ENCODE measurements around the gene SPAG9.

Gene SPAG9

DNA sequence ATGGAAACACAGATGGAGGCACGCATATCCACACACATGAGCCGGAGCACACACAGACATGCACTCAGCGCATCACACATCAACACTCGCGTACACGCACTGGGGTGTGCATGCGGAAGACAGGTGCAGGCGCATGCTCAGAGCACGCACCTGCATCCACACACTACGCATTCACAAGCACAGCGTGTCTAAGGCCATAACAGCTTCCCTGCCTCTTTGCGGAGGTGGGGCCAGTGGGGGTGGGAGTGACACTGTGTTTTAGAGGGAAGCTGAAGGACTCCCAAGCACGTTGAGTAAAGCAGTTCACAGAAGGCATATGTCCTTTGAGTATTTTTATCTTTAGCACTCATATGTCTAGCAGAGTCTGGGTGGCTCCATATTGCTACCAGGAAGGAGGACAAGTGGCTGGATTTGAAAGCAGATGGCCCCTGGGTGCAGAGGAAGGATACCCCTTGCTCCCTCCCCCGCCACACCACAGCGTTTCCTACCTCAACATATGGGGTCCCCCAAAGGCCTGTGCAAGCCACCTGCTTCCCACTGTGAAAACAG, 185.9 kb downstream of the SPAG9 start:
- no peak overlapping the region for H3K4me3 ChIP-seq (ENCODE audit: low read length)
- DNase-seq (ENCODE audit: low read depth, low spot score): no peak

DNA sequence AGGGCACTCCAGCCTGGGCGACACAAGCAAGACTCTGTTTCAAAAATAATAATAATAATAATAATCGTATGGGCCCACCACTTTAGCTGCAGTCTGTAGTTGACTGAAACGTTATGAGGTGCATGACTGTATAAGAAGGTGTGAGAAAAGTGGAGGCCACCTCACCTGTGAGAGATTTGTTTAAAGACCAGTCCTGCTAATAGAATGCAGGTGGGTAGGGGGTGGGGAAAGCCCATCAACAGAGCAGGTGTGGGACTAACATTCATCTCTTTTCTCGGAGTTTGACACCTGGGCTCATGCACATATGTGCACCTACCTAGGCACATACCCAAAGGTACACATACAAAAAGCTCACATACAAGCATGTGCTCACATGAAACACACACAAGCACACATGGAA, 186.5 kb downstream of the SPAG9 start:
- DNase-seq (ENCODE audit: low read depth, low spot score): no peak
- H3K4me3 ChIP-seq (ENCODE audit: low read length): no peak overlapping the region

DNA sequence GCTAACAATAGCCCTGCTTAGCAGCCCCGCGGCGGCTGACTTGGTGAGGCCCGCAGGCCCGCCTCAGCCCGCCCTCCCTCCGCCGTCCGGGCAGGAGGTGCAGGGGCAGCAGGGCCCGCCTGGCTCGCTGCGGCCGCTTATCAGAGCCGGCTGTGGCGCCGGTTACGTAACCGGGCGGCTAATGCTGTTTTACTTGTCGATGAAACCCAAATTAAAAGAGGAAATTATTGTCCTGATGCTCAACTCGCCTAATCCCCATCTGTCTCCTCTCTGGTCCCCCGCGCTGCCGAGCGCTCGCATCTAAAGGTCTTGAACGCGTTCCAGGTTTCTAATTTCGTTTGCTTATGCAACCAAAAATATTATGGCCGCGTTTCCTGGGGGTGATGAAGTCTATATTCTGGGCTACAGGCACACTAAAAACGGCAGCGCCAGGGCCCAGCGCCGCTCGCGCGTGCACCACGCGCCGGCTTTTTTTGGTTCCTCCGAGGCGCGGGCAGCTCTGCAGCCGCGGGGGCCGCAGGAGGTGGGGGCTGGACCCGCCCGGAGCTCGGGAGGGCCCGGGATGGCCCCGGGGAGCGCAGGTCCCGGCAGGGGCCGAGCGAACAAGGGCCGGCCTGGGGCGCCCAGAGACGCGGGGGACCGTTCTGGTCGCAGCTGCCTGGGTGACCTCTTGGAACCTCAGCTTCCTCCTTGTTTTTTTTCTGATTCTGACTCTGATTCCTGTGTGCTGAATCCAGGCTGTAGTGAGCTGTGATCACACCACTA, 189.3 kb downstream of the SPAG9 start:
- H3K4me3 ChIP-seq (ENCODE audit: low read length): no peak overlapping the region
- no peak for DNase-seq (ENCODE audit: low read depth, low spot score)

DNA sequence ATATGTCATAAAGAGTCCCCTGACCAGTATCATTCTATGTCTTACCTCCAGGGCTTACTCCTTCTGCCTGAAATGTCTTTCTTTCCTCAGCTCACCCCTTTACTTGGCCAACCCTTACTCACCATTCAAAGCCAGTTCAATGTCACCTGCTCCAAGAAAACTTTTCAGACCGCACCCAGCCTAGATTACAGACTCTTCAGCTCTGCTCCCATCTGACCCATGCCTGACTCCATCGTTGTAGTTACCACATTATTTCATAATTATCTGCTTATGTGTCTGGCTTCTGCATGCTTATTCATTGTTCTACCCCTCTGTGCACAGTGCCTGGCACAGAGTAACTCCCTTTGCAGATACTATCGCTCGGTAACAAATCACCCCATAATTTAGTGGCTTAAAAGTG, 192.0 kb downstream of the SPAG9 start:
- no peak for DNase-seq (ENCODE audit: low read depth, low spot score)
- no peak overlapping the region for H3K4me3 ChIP-seq (ENCODE audit: low read length)

DNA sequence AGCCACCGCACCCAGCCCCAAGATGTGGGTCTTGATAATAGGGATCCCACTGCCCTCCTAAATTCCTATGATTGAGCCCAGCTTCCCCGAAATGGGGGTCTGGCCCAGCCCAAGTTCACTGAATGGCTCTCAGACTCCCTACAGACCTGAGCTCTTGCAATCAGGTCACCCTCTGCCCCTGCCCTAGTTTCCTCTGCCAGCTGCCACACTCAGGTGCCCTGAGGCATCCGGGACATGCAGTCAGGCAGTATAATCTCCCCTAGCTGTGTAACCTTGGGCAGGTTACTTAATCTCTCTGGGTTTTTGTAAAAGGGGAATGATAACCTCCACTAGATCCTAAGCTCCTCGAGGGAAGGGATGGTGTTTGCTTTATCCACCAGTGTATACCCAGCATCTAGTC, 193.4 kb downstream of the SPAG9 start:
- no peak for DNase-seq (ENCODE audit: low read depth, low spot score)
- no peak overlapping the region for H3K4me3 ChIP-seq (ENCODE audit: low read length)

DNA sequence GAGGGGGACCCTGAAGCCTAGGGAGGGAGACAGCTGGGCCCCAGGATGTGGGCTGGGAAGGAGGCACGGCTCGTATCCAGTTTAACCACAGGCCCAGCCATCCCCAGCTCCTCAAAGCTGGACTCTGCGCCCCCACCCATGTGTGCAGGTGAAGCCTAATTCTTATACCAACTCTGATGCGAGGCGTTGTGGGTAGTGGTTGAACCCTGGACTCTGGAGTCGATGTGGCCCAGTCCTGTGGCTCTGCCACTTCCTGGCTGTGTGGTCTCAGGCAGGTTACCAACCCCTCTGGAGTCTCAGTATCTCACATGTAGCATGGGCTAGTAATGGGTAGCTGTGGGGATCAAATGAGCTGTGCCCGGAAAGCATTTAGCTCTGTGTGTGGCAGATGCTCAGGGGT, 194.1 kb downstream of the SPAG9 start:
- H3K4me3 ChIP-seq (ENCODE audit: low read length): no peak overlapping the region
- DNase-seq (ENCODE audit: low read depth, low spot score): peak; percentile 79

DNA sequence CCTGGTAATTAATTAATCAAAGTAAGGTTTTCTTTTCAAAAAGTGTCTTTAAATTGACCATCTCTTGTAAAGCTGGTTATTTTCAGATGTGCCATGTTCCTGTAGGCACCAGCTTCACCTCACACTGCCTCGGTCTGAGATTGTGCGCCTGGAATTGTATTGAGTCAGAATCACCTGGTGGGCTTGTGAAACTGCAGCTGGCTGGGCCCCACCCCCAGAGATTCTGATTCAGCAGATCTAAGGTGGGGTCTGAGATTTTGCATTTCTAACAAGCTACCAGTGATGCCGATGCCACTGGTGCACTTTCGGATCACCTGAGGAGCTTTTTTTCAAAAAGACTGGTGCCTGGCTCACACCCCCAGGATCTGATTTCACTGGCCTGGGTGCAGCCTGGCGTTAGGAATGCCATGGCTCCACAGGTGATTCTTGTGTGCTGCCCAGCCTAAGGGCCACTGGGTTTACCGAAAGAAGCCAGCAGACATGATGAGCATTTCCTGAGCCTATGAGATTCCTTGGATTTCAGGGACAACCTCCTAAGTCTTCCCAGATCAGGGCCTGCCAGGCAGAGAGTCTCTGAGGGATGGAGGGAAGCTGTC, 195.3 kb downstream of the SPAG9 start:
- H3K4me3 ChIP-seq (ENCODE audit: low read length): no peak overlapping the region
- DNase-seq (ENCODE audit: low read depth, low spot score): no peak

DNA sequence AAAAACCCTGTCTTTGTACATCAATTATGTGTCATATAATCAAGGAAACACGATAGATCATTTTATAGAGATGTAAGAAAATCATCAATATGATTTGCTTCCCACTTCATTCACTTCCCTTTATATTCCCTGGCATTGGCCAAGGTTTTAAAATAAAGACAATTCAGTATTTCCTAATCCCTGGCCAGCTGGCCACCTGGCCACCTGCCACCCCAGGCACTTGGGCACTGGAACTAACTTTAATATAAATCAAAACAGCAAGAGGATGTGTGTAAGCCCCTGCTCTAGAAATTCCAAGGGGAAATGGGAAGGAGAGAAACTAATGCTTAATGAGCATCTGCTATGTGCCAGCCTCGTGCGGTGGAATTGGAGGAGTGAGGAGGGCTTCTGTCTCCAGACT, 195.9 kb downstream of the SPAG9 start:
- H3K4me3 ChIP-seq (ENCODE audit: low read length): no peak overlapping the region
- DNase-seq (ENCODE audit: low read depth, low spot score): no peak

DNA sequence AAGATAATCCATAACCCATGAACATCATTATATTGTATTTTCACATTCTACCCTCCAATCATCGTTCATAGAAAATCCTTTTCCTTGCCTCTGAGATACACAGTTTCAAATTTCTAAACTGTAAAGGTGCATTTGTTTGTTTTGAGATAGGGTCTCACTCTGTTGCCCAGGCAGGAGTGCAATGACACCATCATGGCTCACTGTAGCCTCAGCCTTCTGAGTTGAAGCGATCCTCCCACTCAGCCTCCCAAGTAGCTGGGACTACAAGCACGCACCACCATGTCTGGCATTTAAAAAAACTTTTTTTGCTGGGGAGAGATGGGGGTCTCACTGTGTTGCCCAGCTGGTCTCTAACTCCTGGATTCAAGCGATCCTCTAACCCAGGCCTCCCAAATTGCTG, 196.4 kb downstream of the SPAG9 start:
- H3K4me3 ChIP-seq (ENCODE audit: low read length): no peak overlapping the region

DNA sequence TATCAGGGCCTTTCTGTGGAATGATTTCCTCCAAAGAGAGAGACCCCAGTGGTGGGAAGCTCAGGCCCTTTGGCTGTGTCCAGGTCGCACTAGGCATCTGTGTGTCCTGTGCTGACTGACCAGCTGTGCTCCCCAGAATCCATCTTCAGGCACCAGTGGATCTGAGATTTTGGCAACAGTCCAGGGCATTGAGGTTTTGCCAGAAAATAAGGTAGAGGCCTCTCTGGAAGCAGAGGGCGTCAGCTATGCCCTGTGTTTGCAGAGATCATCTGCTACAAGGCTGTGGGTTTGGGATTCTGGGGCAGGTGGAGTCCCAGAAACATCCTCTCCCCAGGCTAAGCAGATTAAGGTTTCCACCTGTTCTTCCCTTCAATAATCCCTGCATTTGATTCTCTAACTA, 197.1 kb downstream of the SPAG9 start:
- DNase-seq (ENCODE audit: low read depth, low spot score): no peak
- H3K4me3 ChIP-seq (ENCODE audit: low read length): no peak overlapping the region

More for the DNA sequence above, 196.4 kb downstream of the SPAG9 start:
- DNase-seq (ENCODE audit: low read depth, low spot score): no peak

DNA sequence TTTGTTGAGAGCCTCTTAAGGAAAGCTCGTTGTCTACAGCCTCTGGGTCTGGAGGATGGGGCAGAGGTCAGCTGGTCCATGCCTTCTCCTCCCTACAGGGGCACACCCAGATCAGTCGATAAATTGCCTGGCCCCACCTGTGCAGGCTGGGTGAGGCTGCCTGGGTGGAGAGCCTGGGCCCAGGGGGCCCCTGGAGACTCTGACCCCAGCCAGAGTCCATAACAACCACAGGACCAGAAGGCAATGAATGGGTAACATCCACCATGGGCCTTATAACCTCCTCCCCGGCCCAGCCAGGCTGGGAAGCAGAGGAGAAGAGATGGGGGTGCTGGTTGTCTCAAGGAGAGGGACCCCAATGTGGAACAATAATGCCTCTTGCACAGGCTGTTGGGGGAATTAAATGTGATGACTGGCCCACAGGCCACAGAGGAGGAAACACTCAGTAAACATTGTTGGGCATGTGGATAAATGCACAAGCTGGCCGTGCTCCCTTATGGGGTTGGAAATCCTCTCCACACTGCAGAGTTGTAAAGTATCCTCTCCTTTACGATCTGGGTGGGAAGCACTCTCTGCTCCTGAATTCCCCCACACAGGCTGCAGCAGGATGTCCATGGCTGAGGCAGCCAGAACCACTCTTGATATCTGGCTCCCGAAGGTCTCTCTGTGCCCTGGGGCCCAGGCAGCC, 197.8 kb downstream of the SPAG9 start:
- H3K4me3 ChIP-seq (ENCODE audit: low read length): no peak overlapping the region
- no peak for DNase-seq (ENCODE audit: low read depth, low spot score)

DNA sequence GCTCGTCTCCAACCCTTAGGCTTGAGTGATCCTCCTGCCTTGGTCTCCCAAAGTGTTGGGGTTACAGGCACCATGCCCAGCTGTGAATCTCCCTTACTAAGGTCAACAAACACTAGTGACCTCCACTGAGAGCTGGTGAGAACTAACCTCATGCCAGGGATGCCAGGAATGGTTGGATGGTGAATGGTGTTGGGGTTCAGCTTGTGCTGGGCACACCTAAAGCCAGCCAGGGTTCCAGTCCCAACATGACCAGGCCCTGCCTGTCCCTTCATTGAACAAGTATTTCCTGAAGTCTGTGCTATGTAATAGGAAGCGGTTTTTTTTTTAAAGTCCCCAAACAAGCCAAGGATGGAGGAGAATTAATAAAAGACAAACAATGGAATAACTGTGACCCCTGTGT, 198.6 kb downstream of the SPAG9 start:
- no peak for DNase-seq (ENCODE audit: low read depth, low spot score)
- no peak overlapping the region for H3K4me3 ChIP-seq (ENCODE audit: low read length)

DNA sequence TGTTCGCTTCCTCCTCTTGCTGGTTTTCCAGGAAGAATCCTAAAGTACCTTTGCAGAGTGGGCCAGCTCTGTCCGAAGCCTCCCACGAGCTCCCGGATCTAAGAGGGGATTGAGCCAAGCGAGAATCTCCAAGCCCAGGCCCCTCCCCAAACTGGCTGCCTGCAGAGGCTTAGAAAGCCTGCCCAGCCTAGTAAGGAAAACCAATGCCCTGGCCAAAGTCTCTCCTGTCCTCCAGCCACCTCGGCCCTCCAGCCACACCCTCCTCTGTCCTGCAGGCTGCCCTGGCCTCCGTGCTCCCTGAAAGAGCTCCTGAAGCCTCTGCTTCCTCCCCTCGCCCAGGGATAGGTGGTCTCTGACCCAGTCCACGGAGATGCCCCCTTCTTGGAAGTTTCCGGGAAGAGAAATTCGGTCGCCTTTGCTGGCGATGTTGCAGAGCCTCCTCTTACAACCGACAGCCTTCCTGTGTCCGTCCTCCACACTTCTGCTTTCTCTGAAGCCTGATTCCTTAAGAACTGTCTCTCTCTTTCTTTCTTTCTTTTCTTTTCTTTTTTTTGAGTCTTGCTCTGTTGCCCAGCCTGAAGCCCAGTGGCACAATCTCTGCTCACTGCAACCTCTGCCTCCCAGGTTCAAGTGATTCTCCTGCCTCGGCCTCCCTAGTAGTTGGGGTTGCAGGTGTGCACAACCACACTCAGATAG, 199.6 kb downstream of the SPAG9 start:
- no peak for DNase-seq (ENCODE audit: low read depth, low spot score)
- no peak overlapping the region for H3K4me3 ChIP-seq (ENCODE audit: low read length)

DNA sequence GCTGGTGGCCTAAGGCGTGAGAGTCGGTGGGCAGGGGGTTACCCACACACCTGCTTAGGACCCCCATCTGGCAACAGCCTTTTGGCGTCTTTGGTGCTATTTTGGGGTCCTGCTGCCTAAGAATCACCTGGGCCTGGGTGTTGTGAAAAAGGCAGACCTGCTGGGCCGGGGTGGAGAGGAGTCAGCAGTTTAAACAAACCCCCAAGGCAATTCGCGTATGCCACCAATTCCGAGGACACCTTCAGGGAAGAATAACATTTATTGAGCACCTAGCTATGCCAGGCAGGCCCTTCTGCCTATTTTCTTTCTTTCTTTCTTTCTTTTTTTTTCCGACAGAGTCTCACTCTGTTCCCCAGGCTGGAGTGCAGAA, 200.6 kb downstream of the SPAG9 start:
- no peak for DNase-seq (ENCODE audit: low read depth, low spot score)
- H3K4me3 ChIP-seq (ENCODE audit: low read length): no peak overlapping the region

DNA sequence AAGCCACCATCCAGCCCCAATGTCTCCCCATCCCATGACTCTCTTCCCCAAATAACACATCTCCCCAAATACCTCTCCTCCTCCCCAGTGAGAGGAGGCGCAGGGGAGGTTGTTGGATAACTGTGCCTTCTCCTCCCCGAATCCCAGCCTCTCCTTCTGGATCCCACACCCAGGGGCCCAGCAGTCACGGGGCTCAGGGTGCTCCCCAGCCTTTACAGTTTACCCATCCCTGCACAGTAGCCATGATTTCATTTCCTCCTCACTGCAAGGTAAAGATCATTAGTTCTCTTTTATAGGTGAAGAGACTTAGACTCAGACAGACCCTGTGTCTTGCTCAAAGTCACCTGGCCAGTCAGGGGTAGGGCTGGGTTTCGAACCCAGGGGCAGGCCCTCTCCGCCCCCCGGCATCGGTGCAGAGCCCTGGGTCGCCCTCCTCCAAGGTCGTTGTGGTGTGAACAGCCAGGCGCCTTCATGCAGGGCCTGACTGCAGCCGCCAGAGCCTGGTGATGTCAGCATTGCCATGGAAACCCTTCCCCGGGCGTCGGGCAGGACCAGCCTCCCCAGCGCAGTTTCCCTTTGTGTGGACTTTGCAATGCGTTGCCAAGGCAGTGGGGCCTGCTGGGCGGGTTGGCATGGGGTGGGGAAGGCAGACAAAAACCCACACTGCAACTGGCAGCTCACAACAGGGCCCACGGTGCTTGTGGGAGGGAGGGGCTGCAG, 201.2 kb downstream of the SPAG9 start:
- DNase-seq (ENCODE audit: low read depth, low spot score): peak; percentile 45
- no peak overlapping the region for H3K4me3 ChIP-seq (ENCODE audit: low read length)

DNA sequence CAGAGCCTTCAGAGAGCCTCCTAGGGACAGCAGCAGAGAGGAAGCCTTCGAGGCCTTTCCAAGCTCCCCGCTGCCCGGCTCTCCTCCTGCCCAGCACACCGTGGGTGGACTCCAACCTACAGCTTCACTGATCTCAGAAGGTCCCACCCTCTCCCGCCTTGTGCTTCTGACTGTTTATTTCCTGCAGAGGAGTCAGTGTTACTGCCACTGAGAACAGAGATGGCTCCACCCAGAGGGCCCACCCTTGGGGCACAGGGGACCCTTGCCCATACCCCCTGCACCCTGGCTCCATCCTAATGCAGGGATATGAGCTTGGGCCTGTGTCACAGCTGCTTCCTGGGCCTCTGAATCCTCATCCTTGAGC, 201.8 kb downstream of the SPAG9 start:
- no peak overlapping the region for H3K4me3 ChIP-seq (ENCODE audit: low read length)
- DNase-seq (ENCODE audit: low read depth, low spot score): no peak

DNA sequence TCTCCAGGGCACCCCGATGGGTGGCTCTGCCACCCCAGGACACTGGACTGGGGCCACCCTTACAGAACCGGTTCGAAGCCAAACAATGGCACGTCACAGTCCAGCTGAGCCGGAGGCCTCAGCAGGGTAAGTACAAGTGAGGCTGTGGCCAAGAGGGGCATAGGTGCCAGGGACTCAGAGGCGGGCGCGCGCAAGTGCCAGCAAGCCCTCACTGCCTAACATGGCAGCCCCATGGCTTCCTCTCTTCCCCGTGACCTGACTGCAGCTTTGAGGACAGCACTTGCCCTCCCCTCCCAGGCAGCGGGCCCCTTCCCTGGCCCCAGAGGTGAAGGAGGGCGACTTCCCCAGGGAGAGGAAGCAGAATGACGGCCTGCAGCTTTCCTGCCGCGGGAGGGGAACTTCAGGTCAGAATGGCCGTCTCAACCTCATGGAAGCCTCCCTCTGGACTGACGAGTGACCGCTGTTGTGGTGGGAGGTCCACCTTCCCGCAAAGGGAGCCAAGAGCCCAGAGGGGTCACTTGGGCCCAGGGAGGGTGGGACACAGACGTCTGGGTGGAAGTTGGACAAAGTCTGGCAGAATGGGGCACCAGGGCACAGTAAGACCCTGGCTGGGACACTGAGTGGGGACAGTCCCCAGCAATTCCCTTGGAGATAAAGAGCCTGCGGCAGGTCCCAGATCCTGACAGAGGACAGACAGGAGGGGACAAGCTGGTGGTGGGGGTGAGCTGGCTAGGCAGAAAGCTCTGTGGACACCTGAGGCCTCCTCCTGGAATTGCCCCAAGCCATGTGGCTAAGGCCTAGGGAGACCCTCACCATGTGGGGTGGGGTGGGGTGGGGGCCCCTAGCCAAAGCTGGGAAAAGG, 202.4 kb downstream of the SPAG9 start:
- no peak for DNase-seq (ENCODE audit: low read depth, low spot score)
- no peak overlapping the region for H3K4me3 ChIP-seq (ENCODE audit: low read length)

DNA sequence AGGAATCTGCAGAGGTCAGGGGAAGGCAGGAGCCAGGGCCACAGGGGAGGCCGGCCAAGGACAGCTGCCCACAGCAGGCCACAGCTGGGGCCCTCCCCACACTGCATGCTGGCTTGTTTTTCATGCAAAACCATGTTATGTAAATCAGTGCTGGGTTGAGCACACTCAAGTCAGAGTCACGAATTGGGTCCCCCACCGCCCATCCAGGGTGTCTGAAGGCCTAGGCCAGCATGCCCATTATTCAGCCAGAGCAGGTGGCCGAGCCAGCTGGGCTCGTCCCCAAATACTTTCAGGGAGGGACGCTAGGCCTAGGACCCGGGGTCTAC, 203.3 kb downstream of the SPAG9 start:
- DNase-seq (ENCODE audit: low read depth, low spot score): no peak
- no peak overlapping the region for H3K4me3 ChIP-seq (ENCODE audit: low read length)
